Thoracic aorta (tissue), 2 donors: ENCODE data around the gene RPGRIP1. TPM values are rescaled to one million over a fixed set of nuclear protein-coding genes. Genes with fewer than 3 reads are reported as not detected.

Experiments
- ATAC-seq: fragments of 150-250 bp; one replicate; pipeline ENCODE4 v1.8.0; 2017; ENCODE audit warnings: low read depth; ENCODE audit not compliant: insufficient number of reproducible peaks, low FRiP score
- DNase-seq: peaks from one replicate; pipeline ENCODE4 v3.0.0-alpha.2; 2020; ENCODE audit warnings: low spot score
- H3K27ac ChIP-seq, 2 donors: fragments of 200-600 bp; sonication (generic); 1 replicate in 1 of 2; 2 replicates in 1 of 2; pipeline ENCODE4 v1.5.1; 2016; ENCODE audit warnings: mild to moderate bottlenecking in 2 of 2, moderate library complexity in 2 of 2
- H3K27me3 ChIP-seq: fragments of 200-600 bp; sonication (generic); replicated peaks from 2 replicates; pipeline ENCODE4 v1.6.0; 2016; ENCODE audit warnings: mild to moderate bottlenecking; ENCODE audit not compliant: insufficient read depth
- H3K36me3 ChIP-seq: fragments of 200-600 bp; sonication (generic); one replicate; pipeline ENCODE4 v1.5.1; 2016
- H3K4me1 ChIP-seq, 2 donors: fragments of 200-600 bp; sonication (generic); 1 replicate in 1 of 2; 2 replicates in 1 of 2; pipeline versions ENCODE4 v1.5.1 to v1.6.0; 2016; ENCODE audit warnings: low read depth in 2 of 2, mild to moderate bottlenecking in 1 of 2; ENCODE audit not compliant: control insufficient read depth in 1 of 2
- H3K4me3 ChIP-seq: fragments of 200-600 bp; sonication (generic); 2 replicates; pipeline ENCODE4 v1.5.1; 2016; ENCODE audit warnings: mild to moderate bottlenecking
- H3K9me3 ChIP-seq: fragments of 200-600 bp; sonication (generic); 2 replicates; pipeline ENCODE4 v1.5.1; 2016
- total RNA-seq, 2 donors: library from RNA; depleted of rRNA; stranded (reverse); fragments of >200 nt; gene quantifications; one replicate each; pipeline versions ENCODE4 v1.1.0 to v1.2.3, GENCODE V29; 2016
- TF ChIP-seq, protein P1 (sequence below): fragments of 200-600 bp; sonication (generic); IDR thresholded peaks from one replicate; pipeline ENCODE4 v1.5.1; 2019; ENCODE audit warnings: antibody characterized with exemption

RPGRIP1 gene
- total RNA-seq, 2 donors from 2014 or later, result not detected

DNA sequence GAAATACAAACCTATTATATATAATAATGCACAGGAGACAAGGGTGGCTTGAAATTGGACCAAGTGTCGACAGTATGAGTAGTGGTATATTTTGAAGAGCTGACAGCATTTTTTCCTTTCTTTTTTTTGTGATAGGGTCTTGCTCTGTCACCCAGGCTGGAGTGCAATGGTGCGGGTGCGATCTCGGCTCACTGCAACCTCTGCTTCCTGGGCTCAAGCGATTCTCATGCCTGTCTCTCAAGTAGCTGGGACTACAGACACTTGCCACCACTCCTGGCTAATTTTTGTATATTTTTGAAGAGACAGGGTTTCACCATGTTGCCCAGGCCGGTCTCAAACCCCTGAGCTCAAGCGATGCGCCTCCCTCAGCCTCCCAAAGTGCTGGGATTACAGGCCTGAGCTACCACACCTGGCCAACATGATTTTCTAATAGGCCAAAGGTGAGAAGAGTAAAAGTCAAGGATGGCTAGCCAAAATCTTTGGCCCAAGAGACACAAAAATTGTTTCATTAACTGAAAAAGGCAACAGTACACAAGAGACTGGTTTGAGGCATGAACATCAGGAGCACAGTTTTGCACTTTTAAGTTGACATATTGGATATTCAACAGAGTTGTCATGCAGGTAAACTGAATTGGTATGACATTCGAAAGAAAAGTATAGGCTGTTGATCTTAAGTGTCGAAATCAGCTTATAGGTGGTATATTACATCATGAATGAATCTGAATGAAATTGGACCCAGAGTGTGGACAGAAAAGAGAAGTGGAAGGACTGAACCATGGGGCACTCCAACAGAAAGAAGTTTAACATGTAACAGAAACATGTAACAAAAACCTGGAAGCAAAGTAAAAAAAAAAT lies 23.1 kb upstream of the RPGRIP1 start:
- DNase-seq, result no peak
- peaks cover 30% of the 10 kb centered on the region for H3K36me3 ChIP-seq

DNA sequence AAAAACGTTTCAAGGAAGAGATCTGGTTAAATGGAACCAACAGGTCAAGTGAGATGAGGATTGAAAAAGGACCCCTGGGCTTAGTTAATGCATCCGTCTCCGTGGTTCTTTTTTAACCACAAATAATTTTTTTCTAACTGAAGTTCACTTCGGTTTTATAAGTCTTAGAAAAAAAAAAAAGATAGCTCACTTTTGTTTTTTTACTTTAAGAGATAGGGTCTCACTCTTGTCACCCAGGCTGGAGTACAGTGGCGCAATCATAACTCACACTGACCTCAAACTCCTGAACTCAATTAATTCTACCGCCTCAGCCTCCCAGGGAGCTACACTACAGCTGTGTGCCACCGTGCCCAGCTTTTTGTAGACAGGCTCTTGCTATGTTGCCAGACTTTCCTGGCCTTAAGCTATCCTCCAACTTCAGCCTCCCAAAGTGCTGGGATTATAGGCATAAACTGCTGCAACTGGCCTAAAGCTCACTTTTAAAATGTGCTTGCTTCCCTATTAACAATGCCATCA lies 22.4 kb upstream of the RPGRIP1 start:
- Histone ChIP-seq H3K4me3 (peak overlapping the region; percentile 3), H3K9me3 (no peaks in the 10 kb centered on the region), H3K27ac (no peak overlapping the region), H3K4me1 (peaks cover 38 to 75% of the 10 kb centered on the region in 2 donors), H3K27me3 (no peaks in the 10 kb centered on the region), H3K36me3 (peaks cover 32% of the 10 kb centered on the region)
- TF ChIP-seq, protein P1, sequence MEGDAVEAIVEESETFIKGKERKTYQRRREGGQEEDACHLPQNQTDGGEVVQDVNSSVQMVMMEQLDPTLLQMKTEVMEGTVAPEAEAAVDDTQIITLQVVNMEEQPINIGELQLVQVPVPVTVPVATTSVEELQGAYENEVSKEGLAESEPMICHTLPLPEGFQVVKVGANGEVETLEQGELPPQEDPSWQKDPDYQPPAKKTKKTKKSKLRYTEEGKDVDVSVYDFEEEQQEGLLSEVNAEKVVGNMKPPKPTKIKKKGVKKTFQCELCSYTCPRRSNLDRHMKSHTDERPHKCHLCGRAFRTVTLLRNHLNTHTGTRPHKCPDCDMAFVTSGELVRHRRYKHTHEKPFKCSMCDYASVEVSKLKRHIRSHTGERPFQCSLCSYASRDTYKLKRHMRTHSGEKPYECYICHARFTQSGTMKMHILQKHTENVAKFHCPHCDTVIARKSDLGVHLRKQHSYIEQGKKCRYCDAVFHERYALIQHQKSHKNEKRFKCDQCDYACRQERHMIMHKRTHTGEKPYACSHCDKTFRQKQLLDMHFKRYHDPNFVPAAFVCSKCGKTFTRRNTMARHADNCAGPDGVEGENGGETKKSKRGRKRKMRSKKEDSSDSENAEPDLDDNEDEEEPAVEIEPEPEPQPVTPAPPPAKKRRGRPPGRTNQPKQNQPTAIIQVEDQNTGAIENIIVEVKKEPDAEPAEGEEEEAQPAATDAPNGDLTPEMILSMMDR, result no peak
- ATAC-seq (no peak), DNase-seq (no peak)

More for the DNA sequence above, 23.1 kb upstream of the RPGRIP1 start:
- Histone ChIP-seq H3K27me3 (no peaks in the 10 kb centered on the region), H3K27ac (no peak overlapping the region), H3K4me1 (peaks cover 33 to 68% of the 10 kb centered on the region in 2 donors), H3K9me3 (no peaks in the 10 kb centered on the region), H3K4me3 (no peak overlapping the region)
- ATAC-seq, result no peak
- TF ChIP-seq, protein P1, result no peak

DNA sequence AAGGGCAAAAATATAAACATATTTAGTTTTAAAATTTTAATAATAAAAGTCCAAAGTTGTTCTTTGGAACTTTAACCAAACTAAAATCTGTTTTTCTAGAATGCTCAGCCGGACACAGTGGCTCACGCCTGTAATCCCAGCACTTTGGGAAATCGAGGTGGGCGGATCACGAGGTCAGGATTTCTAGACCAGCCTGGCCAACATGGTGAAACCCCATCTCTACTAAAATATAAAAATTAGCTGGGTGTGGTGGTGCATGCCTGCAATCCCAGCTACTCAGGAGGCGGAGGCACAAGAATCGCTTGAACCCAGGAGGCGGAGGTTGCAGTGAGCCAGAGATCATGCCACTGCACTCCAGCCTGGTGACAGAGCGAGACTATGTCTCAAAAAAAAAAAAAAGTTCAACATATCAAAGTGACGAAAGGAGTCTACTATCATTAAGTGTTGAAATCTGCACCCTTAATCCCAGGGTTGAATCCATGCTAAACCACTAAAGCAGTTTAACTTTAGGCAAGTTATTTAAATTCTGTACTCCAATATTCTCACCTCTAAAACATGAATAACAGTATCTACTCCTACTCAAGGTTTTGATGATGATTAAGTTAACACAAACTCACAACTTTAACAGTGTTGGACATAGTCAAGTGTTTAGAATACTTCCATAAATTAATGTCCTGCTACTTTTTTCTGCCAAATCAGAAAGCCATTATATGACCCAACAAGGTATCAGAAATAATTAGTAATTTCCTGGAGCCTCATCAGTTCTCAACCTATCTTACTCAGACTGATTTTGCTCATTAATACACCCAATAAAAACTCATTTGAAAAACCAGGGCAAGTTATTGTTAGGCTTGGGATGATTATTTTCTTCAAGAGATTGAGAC lies 21.6 kb upstream of the RPGRIP1 start:
- ATAC-seq, result no peak
- TF ChIP-seq, protein P1, result no peak
- DNase-seq, result no peak
- H3K4me1 ChIP-seq, result peaks cover 45 to 81% of the 10 kb centered on the region in 2 donors
- H3K27me3 ChIP-seq, result no peaks in the 10 kb centered on the region
- H3K4me3 ChIP-seq, result no peak overlapping the region
- H3K27ac ChIP-seq, result no peak overlapping the region
- peaks cover 34% of the 10 kb centered on the region for H3K36me3 ChIP-seq
- no peaks in the 10 kb centered on the region for H3K9me3 ChIP-seq

DNA sequence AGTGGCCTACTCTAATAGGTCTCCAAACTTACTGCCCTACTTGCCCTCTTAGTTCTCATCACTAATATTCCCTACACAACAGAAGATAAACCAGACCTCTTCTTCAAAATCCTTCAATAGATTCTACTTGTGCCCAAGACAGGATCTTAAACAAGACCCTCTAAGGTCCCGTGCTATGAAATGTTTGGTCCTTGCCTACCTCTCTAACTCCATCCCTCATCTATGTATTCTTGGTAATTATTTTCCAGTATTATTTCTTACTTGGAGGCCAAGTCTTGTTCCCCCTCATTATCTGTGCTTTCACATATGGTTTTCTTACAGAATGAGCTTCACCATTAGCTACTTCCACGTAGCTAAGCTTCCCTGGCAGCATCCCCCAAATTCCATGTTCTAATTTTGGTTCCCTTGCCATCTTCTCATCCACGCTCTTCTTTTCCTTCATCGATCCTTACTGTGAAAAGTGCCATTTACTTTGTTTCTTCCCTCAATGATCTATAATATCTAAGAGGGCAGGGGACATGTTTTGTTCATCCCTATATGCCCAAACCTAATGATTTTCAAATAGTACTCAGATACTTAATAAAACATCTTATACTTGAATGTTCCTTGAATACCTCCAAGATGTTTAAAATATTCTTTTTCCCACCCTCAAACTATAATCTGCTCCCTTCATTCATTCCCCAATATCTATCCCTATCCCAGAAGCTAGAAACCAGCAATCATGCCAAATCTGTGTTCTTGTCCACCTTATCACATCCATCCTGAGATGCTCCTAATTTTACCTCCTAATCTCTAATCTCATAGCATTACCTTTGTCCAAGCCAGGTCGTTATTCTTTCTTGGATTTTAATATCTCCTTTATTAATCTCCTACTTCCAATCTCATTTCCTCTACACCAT lies 20.7 kb upstream of the RPGRIP1 start:
- DNase-seq (no peak), ATAC-seq (no peak)
- Histone ChIP-seq H3K27me3 (no peaks in the 10 kb centered on the region), H3K9me3 (no peaks in the 10 kb centered on the region), H3K27ac (no peak overlapping the region), H3K36me3 (peaks cover 34% of the 10 kb centered on the region), H3K4me3 (no peak overlapping the region), H3K4me1 (peaks cover 54 to 90% of the 10 kb centered on the region in 2 donors)
- TF ChIP-seq, protein P1, result no peak
